ENCODE results near the gene LAMC1.

Gene LAMC1

DNA sequence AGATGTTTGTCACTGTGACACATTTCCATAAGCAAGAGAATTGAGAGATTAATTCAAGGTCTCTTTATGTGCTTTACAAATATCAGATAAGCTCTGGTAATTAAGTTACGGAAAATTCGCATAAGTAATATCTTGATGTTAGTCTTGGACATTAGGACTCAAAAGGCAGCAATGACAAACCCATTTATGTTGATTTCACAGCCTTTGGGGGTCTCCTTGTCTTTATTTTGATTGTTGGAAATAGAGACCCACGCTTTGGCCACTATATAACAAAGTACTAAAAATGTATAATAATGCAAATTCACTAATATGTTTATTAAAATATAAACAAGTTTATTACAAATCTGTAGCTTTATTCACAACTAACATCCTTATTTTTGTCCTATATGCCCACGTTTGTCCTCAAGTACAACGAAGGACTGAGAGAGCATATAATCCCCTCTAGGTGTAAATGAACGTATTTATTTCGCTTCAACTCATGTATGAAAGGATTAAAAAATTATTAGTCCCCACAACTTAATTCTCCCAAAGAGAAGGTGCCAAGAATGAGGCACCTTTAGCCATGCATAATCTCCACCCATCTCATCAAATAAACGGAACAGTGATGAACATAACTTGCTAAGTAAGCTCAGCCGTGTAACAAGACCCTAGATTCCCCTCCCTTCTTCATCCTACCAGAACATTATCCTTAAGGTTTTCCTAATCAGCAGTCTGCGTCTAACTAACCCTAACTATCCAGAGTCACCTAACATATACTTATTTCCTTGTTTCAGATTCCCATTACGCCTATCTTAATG is 1.6 kb upstream of the LAMC1 start:
- DNase-seq, result no peak

DNA sequence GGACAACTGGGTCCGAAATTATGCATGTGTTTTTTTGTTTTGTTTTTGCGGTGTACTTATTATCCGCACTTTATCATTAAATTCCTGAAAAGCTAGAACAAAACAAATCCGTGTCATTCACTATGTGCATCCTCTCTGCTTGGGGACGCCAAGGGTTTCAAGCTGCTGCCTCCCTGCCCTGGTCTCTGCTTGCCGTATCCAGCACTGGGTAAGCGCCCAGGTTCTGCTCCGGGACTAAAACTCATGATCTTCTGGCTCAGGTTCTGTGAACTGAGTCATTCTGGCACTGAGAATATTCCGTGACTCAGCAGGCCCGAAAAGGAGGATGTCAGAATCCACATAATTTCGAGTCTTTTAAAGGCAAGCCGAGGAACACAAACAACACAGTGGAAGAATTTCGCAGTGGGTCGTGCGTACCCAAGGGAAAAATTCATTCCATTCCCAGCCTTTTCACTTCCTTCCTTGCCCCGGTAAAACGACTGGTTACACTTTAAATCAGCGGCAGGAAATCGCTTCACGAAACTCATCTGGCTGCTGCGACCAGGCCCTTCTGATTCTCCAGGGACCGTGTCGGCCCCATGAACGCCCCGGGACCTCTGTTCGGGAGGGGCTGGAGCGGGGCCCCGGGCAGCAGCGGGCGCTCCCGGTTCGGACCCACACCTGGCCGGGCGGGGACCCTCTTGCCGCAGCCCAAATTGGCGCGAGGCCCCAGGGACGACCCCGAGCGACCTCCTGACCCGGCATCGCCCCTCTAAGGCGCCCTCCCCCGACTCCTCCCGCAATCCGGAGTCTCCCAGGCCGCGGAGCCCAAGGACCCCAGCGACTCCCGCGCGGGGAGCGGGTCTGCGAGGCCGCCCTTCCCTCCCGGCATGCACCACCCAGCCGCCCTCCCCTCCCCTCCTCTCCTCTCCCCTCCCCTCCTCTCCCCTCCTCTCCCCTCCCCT is 746 bp upstream of the LAMC1 start:
- DNase-seq, result peak; percentile 28

DNA sequence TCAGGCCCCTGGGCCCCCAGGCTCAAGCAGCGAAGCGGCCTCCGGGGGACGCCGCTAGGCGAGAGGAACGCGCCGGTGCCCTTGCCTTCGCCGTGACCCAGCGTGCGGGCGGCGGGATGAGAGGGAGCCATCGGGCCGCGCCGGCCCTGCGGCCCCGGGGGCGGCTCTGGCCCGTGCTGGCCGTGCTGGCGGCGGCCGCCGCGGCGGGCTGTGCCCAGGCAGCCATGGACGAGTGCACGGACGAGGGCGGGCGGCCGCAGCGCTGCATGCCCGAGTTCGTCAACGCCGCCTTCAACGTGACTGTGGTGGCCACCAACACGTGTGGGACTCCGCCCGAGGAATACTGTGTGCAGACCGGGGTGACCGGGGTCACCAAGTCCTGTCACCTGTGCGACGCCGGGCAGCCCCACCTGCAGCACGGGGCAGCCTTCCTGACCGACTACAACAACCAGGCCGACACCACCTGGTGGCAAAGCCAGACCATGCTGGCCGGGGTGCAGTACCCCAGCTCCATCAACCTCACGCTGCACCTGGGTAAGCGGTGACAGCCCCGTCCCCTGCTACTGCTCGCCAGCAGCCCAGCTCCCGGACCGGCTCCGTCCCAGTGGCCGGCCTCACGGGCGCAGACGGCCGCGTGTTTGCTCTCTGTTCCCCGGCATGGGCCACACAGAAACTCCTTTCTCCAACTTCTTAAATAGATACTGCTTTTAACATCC is 539 bp downstream of the LAMC1 start:
- peak; percentile 24 for DNase-seq

DNA sequence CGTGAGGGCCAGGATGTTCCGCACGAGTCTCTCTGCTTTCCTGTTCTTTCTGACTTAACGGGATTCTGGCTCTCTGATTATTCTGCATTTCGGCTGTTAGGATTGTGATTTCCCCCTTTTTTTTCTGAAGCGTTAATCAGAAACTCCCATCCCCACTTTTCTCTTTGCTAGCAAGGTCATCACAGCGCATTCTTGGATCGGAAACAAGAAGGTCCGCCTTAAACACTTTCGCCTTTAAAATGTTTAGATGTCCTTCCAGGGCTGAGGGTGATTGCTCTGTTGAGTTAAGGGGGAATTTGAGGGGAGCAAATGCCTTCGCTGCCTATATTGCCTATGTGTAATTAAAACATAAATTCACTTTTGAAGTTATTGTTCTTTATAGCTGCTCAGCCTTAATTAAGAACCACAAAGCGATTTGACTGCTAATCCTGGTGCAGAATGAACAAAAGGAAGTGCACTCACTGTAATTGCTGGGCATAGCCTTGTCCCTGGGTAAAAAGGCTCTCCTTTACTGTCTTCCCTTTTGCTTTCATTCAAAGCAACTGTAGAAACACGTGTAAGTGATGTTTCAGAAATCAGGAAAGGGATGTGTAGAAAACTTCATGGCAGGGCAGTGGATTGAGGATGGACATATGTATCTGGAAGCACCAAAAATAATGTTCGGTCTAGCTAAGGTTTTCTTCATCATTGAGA is 1.2 kb downstream of the LAMC1 start:
- no peak for DNase-seq

DNA sequence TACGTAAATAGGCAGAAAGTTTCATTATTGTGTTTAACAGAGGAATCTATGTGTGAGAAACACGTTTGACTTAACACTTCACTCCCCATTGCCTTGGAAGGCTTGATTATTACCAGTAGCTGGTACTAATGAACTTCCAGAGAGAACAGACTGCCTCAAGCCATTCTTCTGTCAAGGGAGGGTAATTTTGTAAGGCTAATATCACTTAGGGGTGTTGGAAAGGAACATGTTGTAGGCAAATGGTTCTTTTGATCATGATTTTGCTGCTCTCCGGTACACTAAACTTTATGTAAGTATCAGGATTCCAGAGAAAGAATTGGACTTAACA is 1.8 kb downstream of the LAMC1 start:
- no peak for DNase-seq

DNA sequence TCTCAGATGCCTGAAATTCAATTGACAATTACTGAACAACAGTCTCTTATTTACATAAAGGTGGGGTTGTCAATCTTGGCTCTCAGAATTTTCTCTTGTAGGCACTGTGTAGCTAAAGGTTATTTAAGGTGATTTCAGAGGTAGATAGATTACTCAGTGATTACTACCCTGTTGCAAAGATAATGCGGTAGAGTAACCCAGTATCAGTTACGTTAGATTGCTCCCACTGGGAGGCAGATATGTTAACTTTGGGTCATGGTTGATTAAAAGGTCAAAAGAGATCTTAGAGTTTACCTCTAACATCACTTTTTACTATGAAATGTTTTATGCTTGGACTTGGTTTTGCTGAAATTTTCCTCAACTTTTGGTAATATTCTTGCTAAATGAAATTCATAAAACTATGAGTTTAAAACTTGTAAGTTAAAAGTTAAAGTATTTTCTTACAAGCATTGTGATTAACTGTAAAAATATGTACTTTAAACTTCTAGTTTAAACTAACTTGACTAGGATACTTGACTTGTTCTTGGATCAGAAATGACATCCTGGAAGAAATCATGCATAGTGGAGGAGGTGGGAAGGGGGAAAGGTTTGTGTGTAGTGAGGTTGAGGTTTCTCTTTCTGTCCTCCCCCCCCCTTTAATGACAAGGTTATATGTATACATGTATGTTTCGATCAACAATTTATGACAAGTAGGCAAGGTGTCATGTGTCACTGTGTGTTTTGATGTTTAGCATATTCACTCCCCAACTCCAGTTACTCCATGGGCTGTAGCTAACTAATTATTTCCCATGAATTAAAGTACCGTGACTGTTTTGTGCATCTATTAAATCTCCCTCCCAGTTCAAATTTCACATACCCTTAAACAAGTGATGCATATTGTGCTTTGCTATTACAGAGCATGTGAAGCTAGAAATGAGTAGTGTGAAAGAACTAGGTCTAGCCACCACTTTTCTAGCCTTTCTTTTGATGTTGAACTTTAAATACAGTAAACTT is 2.9 kb downstream of the LAMC1 start:
- no peak for DNase-seq

DNA sequence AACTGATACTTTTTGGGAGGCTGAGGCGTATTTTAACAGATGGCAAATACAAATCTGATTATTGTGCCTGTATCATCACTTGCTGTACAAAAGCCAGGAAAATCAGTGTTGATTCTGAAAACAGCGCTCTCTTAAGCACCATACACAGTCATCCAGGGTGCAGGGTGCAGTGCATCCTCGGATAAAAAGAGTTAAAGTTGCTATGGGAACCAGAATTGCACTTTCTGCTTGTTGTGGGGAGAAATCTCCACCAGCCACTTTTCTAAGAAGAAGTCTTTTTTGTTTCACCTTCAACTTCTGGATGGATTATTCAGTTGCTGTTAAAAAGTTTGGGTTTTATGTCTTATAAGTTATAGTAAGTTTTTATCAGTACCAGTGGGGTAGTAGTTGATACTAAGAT is 3.8 kb downstream of the LAMC1 start:
- no peak for DNase-seq

DNA sequence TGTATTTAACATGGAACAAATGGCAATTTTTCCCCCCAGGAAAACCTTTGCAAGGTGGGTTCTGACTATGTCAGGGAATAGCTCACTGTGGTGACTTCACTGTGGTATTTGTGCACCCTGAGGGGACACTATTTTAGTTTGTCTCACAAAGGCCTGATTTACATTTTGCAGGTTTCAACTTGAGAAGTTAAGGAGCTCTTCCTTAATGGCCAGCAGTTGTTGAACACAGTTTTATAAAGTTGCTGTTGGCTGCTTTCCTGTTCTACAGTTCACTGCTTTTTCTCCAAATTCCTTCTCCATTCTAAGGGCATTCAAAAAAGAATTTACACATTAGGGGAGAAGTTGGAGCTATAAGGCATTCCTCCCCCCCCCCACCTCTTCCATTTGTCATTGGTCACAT is 4.6 kb downstream of the LAMC1 start:
- no peak for DNase-seq

DNA sequence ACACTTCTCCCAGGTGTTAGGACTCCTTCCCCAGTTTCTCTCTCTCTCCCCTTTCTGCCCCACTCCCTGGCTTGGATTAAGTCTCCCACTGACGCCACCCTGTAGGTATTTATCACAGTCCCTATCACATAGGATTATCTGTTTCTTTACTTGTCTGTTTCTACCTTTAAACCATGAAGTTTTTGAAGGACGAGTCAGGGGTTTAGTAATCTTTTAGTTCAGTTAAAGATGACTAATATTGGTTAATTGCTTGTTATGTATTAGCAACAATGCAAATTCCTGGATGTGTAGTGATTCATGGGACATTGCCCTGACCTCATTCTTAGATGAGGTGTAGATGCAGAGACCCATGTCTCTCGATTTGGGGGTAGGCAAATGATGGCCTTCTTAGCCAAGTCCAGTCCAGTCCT is 6.4 kb downstream of the LAMC1 start:
- no peak for DNase-seq

DNA sequence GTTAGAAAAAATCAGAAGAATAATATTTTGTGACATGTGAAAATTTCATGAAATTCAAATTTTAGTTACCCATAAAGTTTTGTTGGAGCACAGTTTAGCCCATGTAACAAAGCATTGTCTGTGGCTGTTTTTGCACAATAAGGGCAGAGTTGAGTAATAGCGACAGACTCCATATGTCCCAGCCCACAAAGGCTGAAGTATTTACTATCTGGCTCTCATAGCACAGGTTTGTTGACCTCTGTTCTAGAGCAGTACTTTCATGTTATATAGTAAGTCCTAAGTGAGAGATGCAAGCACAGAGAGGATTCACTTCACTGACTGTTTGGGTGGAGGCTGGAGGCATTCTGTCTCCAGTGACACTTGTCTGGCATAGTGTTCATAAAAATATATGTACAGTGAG is 6.8 kb downstream of the LAMC1 start:
- no peak for DNase-seq

DNA sequence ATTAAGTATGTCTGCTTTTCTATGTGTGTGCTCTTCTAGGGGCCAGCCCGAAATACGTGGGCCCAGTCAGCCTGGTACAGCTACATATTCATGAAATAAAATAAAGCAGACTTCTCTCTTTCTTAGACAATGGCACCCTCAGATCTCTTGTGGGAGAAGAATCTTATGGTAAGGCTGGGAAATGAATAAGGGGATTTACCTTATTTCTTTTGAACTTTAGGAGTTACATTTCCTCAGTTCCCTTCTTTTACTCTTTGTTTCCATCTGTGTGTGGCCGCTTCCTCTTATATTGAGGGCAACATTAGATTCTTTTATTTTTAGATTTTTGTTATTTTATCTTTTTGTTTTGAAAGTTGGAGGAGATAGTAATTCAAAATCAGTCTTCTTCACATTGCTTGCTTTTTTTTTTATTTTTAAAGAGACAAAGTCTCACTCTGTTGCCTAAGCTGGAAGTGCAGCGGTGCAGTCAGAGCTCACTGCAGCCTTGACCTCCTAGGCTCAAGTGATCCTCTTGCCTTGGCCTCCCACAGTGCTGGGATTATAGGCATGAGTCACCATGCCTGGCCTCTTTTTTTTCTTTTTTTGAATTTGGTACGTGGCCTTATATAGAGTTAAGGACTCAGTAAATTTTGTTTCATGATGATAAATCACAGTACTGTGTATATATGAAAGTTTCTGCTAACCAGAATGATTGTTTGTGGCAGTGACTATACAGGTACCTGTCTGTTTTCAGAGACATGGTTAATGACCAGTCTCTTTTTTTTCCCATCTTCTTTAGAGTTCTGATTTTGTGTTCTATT is 9.1 kb downstream of the LAMC1 start:
- no peak for DNase-seq

DNA sequence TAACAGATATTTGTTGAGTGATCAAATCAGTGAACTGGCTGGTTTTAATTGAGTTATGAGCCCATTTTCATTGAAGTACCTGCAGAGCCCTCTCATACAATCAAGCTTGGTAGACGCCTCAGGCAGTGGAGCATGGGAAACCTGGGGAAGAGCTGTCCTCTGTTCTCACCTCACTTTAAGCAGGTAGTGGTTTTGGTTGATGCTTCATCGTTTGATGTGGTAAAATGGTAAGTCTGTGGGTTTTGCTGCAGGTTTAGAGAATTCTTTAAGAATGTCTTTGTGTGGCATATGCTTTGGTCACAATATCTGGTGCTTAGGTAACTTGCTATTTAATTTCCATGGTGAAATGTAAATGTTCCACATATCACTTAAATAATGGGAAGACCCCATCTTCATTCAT is 10.0 kb downstream of the LAMC1 start:
- DNase-seq, result no peak

DNA sequence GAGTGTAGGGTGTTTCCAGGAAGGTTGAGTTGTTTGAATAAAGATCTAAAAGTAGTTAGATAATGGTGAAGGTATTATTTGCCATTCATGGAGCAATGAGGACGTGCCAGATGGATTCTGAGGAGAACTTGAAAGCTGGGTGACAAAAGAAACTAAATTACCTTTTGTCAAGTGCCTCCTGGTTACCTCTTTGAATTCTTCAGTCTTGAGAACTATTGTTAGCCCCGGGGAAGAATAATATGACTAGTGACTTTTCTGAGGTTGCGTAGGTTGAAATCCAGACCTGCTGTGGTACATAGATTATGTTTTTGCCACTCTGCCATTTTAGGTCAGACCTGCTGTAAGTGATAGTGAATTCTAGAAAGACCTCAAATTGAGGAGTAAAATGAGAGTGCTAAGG is 11.5 kb downstream of the LAMC1 start:
- DNase-seq, result no peak

DNA sequence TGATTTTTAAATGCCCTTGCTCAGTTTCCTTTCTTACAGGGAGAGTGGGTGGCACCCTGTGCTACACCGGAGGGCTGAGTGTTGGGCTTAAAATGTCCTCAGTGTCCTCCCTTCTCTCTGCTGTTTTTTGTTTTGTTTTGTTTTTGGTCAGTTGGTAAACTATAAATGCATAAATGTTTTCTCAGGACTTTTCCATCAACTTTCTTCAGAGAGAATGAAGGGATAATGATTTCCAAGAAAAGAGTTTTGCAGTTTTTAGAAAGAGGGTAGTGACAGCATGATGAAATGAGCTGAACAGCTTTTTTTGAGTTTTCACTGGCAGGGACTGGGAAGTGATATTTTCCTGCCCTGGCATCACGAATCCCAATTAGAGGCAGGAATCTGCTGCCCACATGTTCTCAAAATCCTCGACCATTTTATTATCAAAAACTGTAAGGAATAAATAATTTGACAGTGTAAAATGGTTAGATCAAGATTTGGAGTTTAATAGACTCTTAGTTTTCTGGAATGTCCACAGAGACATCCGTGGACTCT is 15.2 kb downstream of the LAMC1 start:
- DNase-seq, result no peak

DNA sequence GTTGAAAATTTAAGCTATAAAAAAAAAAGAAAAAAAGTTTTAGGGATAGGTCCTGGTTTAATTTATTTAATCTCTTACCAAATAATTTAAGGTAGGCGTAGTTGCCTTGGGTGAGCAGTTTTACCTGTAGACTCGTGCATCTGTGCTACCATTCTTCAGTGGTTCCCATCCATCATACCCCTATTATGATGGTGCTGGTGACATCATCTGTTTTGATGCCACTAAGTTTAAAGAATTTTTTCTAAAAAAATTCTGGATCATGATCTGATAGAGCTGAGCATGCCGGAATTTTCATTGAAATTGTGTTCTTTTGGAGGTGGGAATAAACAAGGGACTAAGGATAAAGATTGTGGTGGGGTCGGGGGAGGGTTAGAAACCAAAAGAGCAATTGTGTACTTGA is 15.7 kb downstream of the LAMC1 start:
- DNase-seq, result no peak

DNA sequence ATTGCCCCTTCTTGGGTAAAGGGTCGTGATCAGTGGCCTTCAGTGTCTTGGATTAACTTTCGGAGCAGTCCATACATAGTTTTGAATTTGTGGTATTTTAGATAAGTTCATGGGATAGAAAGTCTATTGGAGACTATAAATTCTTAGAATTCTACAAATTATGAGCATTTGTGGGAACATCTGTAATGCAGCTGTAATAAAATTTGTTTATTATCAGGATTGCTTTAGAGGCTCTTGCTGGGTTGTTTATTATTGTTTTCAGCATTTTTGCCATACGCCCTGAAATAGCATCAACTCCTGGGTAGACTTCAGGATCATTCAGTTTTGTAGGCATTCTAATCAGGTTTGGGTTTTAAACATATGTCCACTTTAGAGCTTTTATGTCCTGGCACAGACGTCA is 16.1 kb downstream of the LAMC1 start:
- DNase-seq, result no peak

DNA sequence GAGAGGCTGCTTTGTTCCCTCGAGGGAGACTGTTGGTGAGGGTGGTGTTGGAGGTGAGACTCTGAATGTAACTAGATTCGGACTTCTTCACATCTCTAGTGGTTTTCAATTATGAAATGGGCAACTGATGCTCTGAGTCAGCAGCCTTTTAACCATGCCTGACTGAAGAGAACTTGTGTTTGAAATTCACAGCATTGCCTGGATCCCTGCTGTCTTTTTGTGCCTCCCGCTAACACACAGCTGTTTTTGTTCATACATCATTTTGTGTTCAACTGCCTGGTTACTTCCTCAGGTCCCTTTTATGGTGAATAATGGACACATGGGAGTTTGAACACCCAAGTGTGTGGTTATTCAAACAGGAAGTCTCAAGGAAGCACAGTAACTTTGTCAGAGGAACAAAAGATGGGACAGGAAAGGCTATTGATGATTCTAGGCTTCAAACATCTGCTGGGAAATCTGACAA is 16.8 kb downstream of the LAMC1 start:
- no peak for DNase-seq

DNA sequence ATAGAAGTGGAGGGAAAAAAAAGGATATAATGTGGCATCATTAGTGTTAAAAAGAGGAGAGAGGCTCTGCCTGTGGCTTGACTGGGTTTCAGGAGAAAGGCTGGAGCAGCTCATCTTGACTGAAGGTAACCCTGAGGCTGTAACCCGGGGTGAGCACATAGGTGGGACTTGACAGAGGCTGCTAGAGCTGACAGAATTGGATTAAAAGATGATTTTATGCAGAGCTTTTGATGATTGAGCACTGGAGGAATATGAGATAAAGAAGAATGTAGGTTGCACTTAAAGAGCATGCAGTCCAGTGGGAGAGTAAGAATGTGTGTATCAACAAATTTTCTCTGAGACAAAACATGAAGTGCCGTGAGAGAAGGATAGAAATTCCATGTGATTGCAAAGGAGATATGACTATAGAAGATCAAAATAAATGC is 17.3 kb downstream of the LAMC1 start:
- no peak for DNase-seq

DNA sequence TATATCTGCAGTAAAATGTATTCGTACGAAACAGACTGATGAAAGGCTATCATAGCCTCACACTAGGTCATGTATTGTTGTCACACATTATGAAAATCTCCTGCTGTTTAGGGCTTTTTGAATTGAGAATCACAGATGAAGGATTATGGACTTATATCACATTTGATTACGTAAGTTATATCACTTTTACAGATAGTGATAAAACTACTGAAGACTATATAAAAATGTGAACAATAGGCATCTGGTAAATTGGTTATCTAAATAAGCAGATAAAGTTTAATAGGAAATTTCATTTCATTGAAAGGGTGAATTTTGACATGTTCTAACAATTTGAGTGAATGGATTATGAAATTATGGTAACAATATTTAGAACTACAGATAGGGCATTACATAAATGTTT is 20.0 kb downstream of the LAMC1 start:
- DNase-seq, result no peak
